SW480 (cell line): ENCODE measurements around the gene SLFN5.
"Not testable (repeated sequence)": the region's sequence is repeated elsewhere in the genome, so short reads cannot be mapped to it uniquely, and the experiment has no call there.

ENCODE experiments used
- DNase-seq: peaks from one replicate; pipeline ENCODE4 v3.0.0-alpha.2; 2016; ENCODE audit warnings: low spot score

Gene SLFN5

GRCh38 chr17:35242158-35242804, 591 bp upstream of the SLFN5 start:
- DNase-seq, result peak; percentile 91

- peak; percentile 58 for DNase-seq
These were observed 879 bp downstream of the SLFN5 start for GRCh38 chr17:35243561-35244340.

GRCh38 chr17:35244341-35245195, 1.7 kb downstream of the SLFN5 start:
- DNase-seq, result peak; percentile 83

- DNase-seq, result peak; percentile 95
These were observed 2.3 kb downstream of the SLFN5 start for GRCh38 chr17:35245196-35245486.

- DNase-seq, result no peak
These were observed 9.8 kb downstream of the SLFN5 start for GRCh38 chr17:35252651-35253050.

- DNase-seq, result peak; percentile 41
These were observed 11.4 kb downstream of the SLFN5 start for GRCh38 chr17:35254107-35254773.

GRCh38 chr17:35255316-35255715, 12.4 kb downstream of the SLFN5 start:
- no peak for DNase-seq

- DNase-seq, result peak; percentile 50
These were observed 13.8 kb downstream of the SLFN5 start for GRCh38 chr17:35256629-35257028.

GRCh38 chr17:35257208-35257659, 14.4 kb downstream of the SLFN5 start:
- DNase-seq, result peak; percentile 81

- no peak for DNase-seq
These were observed 16.1 kb downstream of the SLFN5 start for GRCh38 chr17:35259001-35259400.

- no peak for DNase-seq
These were observed 22.2 kb downstream of the SLFN5 start for GRCh38 chr17:35265071-35265470.

GRCh38 chr17:35265566-35266141, 22.8 kb downstream of the SLFN5 start:
- no peak for DNase-seq

- DNase-seq, result not testable (repeated sequence)
These were observed 31.5 kb downstream of the SLFN5 start for GRCh38 chr17:35274167-35275066.

GRCh38 chr17:35278454-35278853, 35.6 kb downstream of the SLFN5 start:
- DNase-seq, result not testable (repeated sequence)

- not testable (repeated sequence) for DNase-seq
These were observed 36.0 kb downstream of the SLFN5 start for GRCh38 chr17:35278876-35279275.

- no peak for DNase-seq
These were observed 40.9 kb downstream of the SLFN5 start for GRCh38 chr17:35283767-35284166.

GRCh38 chr17:35284955-35285354, 42.1 kb downstream of the SLFN5 start:
- DNase-seq, result no peak

- no peak for DNase-seq
These were observed 43.4 kb downstream of the SLFN5 start for GRCh38 chr17:35286120-35286781.

- no peak for DNase-seq
These were observed 44.5 kb downstream of the SLFN5 start for GRCh38 chr17:35287286-35287811.

- no peak for DNase-seq
These were observed 46.4 kb downstream of the SLFN5 start for GRCh38 chr17:35289222-35289621.
